HuH-7.5 (cell line): ENCODE data around the gene GRIK1.

ENCODE experiments used
- DNase-seq: peaks from one replicate; pipeline ENCODE4 v3.0.0; 2011; ENCODE audit warnings: low spot score

The GRIK1 gene

DNA sequence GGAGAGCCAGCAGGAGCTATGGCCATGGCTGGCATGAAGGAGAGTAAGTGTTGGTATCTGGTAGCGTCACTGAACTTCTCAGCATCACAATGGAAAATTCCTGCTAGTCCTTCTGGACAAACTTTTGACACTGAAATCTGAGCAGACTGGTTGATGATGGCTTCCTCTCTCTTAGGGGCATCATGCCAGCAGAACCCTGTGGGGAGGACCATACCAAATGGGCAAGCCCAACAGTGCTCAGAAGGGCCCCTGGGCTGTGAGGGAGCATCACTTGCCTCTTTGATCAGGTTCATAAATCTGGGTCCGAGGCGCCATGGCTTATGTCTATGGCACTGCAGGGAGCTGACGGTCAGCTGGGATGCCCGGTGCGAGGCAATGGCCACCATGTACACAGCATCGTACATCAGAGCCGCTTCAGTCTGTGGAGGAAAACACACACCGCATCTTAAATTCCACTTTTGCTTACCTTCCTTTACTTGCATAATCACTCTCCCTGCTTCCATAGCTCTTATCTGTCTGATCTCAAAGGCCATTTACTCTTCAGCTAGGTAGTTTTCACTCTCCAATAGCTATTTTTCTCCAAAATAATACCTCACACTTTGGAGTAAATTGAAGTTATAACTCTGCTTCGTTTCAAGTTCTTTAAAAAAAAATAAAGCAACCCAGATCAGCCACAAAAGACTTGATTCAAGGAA lies 297.1 kb downstream of the GRIK1 start:
- no peak for DNase-seq

DNA sequence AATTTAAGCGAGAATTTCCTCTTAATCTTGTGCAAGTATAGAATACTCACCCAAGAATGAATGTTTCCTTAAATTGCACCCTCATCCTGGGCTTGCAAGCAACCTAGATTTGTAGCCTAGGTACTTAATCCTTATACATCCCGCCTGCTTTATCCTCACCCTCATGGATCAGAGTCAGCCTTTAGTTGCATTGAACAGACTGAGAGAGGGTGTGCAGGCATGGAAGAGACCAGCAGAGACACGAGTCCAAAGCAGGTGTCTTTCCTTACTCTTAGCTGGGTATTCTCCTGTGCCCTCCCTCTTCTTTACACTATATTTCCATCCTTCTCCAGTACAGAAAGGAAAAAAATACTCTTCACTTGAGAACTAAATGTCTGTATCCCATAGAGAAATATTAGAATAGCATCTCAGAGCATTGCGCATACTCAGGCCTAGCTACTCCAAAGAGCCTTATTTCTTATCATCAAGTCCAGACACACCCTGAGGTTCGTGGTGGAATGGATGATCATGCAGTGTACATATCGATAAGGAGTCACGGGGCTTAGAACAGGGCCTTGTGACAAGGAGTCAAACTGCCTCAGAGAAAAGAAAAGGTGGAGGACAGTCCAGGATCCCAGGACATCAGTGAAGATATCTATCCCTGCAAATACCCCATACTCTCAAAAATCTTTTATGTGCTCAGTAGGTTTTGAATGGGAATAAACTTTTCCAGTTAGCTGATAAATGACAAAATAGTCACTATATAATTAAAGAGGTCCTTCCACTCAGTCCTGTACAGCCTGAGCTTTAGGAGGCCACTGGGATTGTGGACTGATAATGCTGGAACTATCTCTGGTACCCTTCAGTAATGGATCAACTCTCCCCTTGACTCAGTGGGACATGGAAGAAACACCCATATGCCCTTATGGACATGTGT lies 297.9 kb downstream of the GRIK1 start:
- no peak for DNase-seq

DNA sequence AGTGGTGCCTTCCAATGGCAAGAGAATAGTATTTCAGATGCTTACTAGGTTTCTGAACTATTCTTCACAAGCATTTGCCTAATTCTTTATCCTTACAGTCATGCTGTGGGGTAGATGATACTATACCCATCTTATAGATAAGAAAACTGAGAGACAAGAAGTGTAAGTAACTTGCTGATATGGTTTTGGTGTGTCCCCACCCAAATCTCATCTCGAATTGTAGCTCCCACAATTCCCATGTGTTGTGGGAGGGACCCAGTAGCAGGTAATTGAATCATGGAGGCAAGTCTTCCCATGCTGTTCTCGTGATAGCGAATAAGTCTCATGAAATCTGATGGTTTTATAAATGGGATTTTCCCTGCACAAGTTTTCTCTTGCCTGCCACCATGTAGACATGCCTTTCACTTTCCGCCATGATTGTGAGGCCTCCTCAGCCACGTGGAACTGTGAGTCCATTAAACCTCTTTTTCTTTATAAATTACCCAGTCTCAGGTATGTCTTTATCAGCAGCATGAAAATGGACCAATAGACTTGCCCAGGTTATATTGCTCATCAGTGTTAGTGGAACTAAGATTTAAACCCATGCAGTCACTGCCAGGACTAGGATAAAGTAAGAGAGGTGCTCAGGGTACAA lies 298.7 kb downstream of the GRIK1 start:
- no peak for DNase-seq

DNA sequence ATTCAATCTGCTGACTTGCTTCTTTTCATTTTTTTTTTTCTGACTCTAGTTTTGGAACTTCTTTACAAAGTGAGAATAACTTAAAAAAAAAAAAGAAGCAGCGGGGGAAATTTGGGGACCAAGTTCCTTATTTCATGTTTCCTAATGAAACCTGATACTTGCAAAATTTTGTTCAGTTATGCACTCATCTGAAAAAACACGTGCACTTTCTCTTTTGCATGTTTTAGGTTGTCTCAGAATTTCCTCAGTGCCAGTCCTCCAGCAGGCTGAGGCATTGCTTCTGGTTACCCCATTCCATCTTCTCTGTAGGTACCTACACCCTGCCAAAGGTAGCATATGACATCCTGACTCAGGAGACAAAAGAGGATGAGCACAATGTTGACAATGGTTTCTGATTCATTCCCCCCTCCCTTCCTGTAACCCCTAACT lies 299.7 kb downstream of the GRIK1 start:
- DNase-seq, result no peak

DNA sequence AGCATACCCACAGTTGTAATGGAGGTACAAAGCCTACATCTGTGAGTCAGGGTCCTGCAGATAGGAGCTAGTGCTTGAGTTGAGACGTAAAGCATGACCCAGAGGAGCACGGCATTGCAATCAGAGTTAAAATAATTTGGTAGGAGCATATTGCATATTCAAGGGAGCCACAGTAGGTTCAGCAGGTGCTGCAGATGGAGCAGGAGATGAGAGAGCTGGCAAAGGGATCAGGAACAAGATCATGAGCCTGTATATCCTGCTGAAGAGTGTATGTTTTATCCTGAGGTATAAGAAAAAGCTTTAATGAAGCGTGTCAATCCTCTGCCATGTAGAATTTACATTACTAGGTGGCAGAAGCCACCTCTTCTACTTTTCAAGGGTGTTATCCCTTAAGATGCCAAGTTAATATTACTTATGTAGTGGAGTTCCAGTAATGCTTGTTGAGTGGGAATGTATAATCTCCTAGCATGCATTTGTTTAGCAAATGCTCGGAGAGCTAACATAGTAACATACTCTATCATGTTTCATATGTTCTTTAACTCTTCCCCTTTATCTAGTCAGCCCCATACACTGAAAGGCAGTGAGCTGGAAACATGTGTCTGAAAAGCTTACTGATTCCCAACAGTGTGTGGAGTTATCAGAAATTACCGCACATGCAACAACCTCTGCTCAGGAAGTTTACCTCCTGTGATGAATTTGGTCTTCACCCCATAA lies 300.3 kb downstream of the GRIK1 start:
- DNase-seq, result no peak

DNA sequence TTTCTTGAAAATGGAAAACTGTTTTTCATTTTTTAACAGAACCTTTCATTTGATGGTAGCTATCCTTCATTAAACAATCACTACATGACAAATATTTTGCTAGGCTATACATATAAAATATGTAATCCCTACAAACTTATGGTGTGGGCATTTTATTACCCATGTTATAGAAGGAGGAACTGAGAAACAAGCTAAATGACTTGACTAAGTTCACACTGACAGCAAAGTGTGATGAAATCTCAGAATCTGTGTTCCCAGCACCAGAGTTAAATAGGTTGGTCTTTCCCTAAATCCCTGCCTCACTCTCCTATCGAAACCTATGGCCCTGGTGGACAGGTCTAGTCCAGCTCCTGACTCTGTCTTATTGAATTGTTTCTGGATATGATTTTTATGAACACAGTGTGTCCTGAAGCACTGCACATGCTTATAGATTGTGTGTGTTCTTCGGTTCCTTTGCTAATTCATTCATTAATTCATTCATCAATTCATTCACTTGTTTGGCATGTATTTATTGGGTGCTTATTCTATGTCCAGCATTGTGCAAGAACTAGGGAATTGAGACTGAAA lies 301.0 kb downstream of the GRIK1 start:
- no peak for DNase-seq

DNA sequence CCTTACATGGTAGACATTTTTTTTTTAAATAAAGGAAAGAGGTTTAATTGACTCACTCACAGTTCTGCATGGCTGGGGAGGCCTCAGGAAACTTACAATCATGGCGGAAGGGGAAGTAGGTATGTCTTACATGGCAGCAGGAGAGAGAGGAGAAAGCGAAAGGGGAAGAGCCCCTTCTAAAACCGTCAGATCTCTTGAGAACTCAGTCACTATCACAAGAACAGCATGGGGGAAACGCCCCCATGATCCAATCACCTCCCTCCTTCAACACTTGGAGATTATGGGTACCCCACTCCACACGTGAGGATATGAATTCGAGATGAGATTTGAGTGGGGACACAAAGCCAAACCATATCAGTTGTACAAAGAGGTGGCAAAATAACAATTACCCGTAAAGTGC lies 301.7 kb downstream of the GRIK1 start:
- DNase-seq, result no peak

DNA sequence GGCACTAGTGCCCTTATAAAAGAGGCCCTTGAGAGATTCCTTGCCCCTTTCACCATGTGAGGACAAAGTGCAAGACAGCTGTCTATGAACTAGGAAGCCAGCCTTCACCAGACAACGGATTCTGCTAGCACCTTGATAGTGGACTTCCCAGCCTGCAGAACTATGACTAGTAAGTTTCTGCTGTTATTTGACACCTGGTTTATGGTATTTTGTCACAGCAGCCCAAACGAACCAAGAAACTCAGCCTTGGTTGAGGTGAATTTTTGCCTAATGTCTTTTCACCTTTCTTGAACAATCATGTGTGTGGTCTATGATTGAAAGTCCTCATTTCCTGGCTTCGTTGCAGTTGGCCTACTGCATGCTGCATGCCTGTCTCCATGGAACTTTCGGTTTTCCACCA lies 302.2 kb downstream of the GRIK1 start:
- DNase-seq, result no peak

DNA sequence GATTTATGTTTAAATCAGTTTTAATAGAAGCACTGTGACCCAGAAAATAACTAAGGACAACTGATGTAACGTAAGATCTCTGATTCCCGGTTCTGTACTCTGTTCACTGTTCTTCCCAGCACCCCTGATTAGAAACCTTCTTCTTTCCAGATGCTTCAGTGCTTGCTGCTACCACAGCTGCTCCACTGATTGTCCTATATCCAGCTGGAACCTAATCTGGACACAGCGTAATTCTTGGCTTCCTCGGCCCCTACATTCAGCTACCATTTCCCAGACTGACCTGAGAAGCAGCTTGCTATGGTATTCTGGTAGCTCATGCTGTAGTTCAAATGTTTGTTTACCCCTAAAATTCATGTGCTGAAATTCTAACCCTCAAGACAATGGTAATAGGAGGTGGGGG lies 302.7 kb downstream of the GRIK1 start:
- DNase-seq, result no peak

DNA sequence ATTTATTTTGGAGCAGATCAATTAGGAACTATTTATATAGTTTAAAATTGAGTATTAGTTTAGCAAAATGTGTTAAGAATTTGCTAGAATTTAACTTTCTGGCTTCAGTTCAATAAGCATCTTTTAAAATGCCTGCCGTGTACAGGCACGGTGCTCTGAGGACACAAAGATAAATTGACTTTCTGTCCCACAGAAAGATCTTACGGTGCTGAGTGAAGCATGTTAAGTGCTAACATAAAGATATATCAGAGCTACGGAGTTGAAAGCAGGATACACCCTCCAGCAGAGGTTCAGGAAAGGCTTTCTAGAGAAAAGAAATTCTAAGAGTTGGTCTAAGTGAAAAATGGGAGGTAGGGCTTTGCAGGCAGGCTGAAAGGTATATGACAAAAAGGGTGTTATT lies 305.4 kb downstream of the GRIK1 start:
- no peak for DNase-seq

DNA sequence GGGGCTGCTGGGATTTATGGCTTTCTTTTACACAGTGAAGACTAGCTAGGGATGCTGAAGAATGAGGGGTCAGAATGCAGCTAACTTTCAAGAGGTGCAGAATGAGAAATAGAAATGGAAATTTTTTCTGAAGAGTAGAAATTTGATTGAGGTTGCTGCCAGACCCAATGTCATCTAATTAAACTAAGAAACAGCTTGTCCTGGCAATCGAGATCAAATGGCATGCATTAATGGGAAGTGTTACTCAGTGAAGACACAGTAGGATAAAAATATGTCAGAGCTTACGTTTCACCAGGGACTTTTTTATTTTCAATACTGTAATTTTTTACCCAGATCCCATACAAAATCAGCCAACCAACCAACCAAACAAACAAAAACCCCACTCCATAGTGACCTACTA lies 306.0 kb downstream of the GRIK1 start:
- DNase-seq, result no peak

DNA sequence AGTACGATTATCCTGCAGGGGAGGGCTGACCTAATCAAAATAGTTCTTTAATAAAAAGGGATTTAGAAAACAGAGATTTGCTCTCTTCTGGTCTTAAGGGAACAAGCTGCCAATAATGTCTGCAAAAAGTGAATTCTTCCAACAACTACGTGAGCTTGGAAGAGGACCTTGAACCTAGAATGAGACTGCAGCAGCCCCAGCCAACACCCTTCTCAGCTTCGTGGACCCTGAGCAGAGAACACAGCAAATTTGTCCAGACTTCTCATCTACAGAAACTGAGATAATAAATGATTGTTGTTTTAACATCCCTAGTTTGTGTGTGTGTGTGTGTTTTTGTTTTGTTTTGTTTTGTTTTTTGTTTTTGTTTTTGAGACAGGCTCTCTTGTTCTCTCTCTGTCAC lies 309.4 kb downstream of the GRIK1 start:
- no peak for DNase-seq

DNA sequence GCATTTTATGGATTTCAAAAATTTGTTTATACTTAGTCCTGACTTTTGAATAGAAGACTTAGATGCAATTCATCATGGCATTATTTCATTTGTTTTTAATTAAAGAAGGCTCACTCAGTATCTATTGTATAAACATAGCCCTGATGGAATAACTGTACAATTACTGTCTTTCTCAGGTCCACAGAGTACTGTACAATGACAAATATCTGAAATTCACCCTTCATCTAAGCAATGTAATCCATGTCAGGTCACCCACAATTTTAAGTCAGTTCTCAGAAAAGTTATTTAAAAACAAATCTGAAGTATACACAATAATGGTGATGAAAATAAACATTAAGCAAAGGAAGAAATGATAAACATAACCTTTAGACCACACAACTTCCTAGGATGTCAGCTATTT lies 311.9 kb downstream of the GRIK1 start:
- no peak for DNase-seq

DNA sequence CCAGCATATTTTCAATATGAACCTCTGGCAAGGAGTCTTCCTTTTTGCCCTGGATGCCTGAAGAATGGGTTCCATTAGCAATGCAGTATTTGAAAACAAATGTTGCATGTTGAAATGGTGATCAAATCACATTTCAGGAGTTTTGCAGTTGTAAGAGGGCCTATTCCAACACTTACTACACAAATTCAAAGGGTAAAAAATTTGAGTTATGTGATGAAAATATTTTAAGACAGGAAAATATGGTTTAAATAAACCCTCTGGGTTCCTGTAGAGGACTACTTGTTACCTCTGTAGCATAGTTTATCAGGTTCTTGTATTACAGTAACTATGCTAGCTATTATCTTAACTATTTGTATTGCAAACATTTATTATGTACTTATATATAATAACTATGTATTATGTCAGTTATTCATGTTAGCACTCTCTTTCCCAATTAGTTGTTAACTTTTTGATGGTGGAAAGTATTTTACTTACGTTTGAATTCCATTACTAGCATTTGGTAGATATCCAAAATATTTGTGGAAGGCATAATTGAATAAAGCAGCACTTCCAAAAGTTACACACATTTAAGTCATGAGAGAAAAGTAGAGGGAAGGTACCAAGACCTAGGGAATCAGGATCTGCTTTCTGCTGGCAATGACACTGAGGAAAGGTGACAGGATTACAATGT lies 312.9 kb downstream of the GRIK1 start:
- DNase-seq, result no peak

DNA sequence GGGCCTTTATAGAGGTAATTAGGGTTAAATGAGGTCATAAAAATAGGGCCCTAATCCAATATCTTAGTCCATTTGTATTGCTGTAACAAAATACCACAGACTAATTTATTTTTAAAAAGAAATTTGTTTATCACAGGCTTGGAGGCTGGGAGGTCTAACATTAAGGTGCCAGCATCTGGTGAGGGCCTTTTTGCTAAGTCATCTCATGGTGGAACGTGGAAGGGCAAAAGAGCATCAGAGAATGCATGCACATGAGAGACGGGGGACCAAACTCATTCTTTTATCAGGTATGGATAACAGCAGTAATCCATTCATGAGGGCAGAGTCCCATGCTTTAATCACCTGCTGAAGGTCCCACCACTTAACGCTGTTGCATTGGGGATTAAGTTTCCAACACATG lies 313.8 kb downstream of the GRIK1 start:
- DNase-seq, result no peak

DNA sequence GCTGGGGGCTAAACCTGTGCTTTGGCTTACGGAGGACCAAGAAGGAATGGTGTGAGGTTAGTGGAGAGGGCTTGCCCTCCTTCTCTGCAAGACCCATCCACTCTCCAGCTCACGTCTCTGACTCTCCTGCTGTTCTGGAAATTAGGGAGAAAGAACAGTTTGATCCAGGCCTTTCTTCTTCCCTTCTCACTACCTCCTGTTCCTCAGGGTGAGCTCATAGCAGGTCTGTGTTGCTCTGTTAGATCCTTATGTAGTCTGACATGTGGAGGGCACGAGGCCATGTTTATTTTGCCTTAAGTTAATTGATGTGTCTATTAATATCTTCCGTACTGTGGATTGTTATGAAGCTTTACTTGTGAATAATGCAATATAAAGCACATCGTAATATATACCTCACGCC lies 315.0 kb downstream of the GRIK1 start:
- no peak for DNase-seq

DNA sequence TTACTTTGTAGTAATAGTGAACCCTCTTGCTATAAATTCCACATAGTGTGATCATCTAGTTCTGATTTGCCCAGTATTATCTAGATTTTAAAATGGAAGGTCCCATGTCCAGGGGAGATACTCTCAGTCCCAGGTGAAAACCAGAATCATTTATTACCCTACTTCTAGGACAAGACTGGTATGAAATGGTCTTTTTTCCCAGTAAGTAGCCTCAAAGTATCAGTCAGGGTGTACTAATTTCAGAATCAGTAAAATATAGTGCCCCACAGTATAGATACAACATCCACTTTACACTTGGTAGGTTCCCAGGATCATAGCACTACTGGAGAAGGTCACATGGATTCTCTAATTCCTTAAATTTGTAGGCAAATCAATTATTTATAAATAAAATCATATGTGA lies 318.3 kb downstream of the GRIK1 start:
- no peak for DNase-seq

DNA sequence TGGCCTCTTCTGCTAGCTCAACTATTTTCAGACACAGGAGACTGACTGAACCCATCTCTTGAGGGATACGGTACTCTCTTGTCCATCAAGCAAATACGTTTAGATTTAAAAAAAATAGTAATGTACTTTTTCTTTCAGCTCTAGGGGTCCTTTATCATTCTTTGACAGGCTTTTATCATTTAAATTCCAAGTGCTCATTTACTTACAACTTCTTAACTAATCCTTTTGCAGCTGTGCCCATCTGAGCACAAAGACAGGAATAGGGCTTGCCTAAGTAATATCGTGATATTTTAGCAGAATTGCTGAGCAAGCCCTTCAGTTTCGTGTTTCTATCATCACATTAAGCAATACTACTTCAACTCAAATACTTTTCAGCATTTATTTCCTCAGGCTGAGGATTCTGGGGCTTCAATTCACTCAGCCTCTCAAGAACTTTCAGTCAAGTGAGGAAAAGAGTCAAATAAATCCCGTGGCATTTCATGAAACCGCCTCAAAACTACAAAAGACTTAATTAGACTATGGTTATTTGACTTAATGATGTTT lies 323.5 kb downstream of the GRIK1 start:
- no peak for DNase-seq

DNA sequence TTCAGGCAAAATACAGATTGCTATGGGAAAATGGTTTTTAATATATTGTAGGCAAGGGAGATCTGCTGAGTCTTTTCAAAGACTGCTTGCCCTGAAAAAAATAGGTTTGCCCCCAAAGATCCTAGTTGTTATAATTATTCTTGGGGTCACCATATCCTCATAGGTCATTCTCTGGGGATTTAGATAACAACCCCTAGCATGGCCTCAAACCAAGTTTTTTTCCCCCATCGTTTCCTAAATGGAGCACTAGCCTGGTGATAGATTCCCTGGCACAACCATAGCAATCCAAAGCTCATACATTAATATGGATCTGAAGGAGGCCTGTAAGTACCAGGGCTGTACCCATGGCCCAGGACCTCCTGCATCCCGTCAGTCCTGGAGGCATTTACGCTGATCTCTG lies 325.9 kb downstream of the GRIK1 start:
- no peak for DNase-seq

DNA sequence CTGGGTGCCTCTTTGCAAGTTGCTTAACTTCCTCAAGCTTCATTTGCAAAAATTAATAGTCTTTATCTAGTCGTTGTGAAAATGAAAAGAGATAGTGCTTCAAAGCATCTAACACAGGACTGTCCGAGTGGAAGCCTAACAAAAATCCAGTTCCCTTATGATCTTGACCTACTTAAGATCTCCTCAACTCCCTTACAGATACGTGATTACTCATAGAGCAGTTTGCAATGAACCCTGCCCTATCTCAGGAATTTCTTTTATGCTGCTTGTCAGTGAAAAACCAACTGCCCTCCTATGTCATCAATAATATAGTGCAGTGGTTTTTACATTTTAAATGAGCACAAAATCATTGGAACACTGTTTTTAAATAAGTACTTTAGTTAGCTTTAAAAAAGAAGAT lies 326.8 kb downstream of the GRIK1 start:
- DNase-seq, result no peak

DNA sequence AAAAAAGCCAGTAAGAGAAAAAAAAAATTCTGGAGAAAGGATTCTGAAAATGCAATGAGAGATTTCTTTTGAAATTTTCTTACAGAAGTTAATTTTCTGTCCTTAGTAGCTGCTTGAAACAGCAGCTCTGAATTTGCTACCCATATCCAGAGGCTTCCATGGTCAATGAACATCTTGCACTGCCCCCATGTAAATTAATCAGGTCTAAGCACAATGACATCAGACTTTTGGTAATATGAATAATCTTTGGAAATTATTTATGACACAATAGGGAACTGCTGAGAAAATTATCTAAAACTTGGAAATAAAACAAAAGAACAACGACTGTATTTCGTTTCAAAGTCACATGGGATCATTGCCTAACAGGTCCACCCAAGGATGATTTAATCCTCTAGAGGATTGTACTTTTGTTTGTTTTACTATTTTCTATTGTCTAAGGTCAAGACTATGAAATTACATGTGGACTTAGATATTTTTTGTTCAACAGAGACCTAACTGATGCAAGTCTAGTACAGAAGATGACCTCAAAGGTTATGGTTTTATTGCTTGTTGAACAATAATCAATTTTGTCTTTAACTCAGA lies 328.9 kb downstream of the GRIK1 start:
- no peak for DNase-seq
